ENCODE results near the gene MARK2.
"Not testable (repeated sequence)": the region's sequence is repeated elsewhere in the genome, so short reads cannot be mapped to it uniquely, and the experiment has no call there.

The MARK2 gene

GRCh38 chr11:63838678-63839507 is at the start of gene MARK2:
MARK2 (plus strand) TSS chr11:63839110; CDS start chr11:63839507, 397 bp downstream.
- peak; percentile 98 for DNase-seq (ENCODE audit: low spot score)

GRCh38 chr11:63791495-63792167 is 47.3 kb upstream of the MARK2 start:
- DNase-seq (ENCODE audit: low spot score), result no peak

DNA sequence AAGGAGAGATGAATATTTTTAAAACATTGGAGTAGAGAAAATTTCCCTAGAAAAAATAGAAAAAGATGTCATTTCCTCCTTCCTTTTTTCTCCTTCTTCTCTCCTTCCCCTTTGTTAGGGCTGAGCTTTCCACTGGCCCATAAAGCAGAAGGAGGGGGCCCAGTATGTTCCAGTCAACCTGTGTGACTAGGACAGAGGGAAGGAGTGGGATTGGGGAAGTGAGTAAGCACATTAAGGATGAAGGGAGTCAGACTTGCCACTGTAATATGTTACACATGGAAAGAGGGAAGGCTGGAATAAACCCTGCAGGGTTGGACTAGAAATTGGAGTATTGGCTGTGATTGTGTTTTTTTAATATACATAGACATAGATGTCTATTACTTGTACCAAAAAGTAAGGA is 45.7 kb upstream of the MARK2 start:
- no peak for DNase-seq (ENCODE audit: low spot score)

DNA sequence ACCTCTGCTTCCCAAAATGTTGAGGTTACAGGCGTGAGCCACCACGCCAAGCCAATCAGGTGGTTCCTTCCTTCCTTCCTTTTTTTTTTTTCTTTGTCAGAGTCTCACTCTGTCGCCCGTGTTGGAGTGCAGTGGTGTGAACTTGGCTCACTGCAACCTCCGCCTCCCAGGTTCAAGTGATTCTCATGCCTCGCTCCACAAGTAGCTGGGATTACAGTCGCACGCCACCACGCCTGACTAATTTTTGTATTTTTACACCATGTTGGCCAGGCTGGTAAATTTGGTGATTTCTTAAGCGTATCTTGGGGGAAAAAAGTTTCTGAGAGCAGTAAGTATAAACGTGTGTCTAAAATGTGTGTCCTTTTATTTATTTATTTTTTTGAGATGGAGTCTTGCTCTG is 43.8 kb upstream of the MARK2 start:
- no peak for DNase-seq (ENCODE audit: low spot score)

DNA sequence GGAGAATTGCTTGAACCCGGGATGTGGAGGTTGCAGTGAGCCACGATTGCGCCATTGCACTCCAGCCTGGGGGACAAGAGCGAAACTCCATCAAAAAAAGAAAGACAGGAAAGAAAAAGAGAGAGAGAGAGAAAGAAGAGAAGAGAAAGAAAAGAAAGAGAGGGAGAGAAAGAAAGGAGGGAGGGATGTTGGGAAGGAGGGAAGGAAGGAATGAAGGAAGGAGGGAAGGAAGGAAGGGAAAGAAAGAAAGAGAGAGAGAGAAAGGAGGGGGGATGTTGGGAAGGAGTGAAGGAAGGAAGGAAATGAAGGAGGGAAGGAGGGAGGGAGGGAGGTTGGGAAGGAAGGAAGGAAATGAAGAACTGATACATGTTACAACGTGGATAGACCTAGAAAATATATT is 38.0 kb upstream of the MARK2 start:
- DNase-seq (ENCODE audit: low spot score), result no peak

DNA sequence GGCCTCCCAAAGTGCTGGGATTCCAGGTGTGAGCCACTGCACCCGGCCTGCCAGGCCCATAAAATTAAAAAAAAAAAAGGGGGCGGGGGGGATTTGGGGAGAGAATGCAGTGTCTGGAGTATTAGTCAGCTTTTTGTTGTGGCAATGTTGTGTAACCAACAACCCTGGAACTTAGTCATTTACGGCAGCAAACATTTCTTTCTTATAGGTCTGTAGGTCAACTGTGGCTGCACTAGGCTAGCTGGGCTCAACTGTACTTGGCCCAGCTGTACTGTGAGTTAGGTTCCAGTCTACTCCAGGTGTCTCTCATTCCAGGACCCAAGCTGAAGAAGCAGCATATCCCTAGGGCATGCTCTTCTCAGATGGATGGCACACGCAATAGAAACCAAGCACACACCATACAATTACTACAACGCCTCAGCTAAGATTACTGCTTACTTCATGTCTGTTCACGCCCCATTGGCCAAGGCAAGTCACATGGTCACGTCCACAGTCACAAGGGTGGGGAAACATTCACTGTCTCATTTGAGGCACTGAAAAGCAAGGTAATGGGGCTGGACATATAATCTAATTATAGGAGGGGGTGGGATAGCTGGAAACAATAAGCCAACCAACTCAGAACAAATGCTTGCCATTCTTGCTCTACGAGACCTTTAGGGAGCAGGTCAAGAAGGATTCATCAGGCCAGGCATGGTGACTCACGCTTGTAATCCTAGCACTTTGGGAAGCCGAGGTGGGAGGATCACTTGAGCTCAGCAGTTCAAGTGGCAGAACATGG is 36.1 kb upstream of the MARK2 start:
- DNase-seq (ENCODE audit: low spot score), result no peak

DNA sequence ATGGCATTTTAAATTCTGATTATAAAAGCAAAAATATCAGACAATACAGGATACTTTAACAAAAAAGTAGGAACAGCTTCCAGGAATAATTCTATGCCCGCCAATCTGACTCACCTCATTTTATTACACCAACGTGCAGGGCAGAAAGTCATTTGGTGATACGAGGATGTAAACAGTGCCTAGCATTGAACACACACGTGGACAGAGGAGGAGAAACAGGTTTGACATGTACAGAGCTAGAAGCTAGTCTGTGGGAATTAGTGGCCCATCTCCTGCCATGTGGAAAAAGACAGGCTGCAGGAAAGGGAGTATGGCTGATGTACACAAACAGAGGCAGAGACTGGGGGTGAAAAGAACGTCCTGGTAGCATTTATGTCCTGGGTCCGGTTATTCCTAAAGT is 34.7 kb upstream of the MARK2 start:
- DNase-seq (ENCODE audit: low spot score), result no peak

DNA sequence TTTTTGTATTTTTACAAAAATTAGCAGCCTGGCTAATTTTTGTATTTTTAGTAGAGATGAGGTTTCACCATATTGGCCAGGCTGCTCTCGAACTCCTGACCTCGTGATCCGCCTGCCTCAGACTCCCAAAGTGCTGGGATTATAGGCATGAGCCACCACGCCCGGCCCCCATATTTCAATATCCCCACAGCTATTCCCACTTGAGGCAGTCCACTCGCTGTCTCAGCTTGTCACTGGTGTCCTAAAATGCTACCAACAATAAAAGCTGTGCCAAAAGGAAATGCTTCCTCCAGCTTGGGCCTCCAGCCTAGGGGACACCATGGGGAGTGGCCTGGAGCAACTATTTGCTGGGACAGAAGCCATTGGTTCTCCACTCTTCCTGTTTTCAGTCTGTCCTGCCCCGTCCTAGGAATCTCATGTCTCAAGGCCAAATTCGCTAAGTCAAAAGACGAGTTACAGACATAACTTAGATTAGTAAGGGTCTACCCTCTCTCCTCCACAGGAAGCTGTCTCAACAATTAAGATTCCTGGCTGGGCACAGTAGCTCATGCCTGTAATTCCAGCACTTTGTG is 33.0 kb upstream of the MARK2 start:
- DNase-seq (ENCODE audit: low spot score), result no peak

GRCh38 chr11:63810383-63810782 is 28.5 kb upstream of the MARK2 start:
- DNase-seq (ENCODE audit: low spot score), result not testable (repeated sequence)

DNA sequence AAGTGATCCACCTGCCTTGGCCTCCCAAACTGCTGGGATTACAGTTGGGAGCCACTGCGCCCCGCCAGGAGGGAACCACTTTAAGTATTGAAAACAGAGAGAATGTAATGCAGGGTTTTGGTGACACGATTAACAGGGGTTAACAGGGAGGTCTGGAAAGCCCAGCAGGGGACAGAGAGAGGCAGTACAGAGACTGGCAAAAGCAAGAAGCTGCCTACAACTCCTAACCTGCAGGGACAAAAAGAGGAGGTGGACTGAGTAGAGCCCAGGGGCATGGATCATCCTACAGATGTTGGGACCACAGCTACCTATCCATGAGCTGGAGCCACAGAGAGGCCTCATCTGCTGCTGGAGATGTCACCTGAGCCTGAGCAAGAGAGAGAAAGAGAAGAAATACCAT is 27.4 kb upstream of the MARK2 start:
- no peak for DNase-seq (ENCODE audit: low spot score)

- DNase-seq (ENCODE audit: low spot score), result peak; percentile 79
Observed at GRCh38 chr11:63813035-63813562, 25.8 kb upstream of the MARK2 start, which contains the start of gene SPINDOC. SPINDOC (plus strand) TSS chr11:63813456; CDS start chr11:63813687, 231 bp downstream.

DNA sequence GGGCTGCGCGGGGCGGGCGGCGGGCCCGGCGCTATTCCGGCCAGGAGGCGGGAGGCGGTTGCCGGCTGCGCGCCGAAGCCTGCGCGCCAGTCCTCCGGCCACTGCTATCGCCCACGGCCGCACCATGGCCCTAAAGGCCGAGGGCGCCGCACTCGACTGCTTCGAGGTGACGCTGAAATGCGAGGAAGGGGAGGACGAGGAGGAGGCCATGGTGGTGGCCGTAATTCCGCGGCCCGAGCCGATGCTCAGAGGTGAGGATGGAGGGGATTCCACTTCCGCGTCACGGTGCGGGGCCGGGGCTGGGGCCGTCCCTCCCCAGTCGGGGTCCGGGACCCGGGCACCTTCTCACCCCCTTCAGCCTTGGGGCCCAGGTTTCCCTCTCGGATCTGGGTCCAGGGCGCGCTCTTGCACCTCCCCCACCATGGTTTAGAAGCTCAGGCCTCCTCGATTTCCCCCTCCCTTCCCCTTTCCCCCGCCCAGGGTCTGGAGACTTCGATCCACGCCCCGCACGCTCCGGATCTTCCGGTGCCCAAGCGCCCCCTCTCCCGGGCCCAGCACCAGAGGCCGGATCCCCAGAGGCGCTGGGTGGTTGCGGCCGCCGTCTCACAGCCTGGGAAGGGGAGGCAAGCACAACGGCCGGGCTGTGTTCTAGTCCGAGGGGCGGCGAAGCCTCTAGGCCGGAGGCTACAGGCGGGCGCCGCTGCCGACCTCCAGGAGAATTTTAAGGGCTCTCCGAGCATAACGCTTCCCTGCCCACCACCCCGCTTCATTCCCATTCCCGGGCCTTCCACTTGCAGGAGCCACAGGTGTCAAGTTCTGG is 25.1 kb upstream of the MARK2 start:
- DNase-seq (ENCODE audit: low spot score), result peak; percentile 51

DNA sequence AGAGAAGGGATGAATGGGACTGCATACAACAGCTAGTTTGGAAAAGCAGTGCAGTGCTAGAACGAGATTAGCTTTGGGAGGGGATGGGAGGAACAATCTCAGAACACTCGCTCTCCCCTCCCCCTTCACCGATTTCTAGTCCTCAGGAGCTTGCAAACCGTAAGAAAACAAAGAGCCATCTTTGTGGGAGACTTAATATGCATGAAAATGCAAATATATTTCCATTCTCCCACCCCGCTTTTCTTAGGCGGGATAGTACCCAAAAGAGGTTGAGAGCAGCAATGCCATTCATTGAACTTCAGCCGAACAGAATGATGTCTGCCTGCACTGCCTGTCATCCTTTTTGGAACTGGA is 24.6 kb upstream of the MARK2 start:
- no peak for DNase-seq (ENCODE audit: low spot score)

- no peak for DNase-seq (ENCODE audit: low spot score)
Observed at GRCh38 chr11:63816166-63816565, 22.7 kb upstream of the MARK2 start.

DNA sequence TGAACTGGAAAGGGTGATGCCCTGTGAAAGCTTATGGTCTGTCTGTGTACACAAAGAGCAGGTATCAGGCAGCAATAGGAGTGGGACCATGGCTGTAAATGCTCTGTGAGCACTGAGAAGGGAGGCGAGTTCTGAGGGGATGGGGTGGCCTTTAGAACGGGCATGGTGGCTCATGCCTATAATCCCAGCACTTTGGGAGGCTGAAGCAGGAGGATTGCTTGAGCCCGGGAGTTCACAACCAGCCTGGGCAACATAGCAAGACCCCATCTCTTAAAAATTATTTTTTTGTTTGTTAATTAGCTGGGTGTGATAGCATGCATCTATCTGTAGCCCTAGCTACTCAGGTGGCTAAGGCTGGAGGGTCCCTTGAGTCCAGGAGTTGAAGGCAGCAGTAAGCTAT is 22.2 kb upstream of the MARK2 start:
- no peak for DNase-seq (ENCODE audit: low spot score)

DNA sequence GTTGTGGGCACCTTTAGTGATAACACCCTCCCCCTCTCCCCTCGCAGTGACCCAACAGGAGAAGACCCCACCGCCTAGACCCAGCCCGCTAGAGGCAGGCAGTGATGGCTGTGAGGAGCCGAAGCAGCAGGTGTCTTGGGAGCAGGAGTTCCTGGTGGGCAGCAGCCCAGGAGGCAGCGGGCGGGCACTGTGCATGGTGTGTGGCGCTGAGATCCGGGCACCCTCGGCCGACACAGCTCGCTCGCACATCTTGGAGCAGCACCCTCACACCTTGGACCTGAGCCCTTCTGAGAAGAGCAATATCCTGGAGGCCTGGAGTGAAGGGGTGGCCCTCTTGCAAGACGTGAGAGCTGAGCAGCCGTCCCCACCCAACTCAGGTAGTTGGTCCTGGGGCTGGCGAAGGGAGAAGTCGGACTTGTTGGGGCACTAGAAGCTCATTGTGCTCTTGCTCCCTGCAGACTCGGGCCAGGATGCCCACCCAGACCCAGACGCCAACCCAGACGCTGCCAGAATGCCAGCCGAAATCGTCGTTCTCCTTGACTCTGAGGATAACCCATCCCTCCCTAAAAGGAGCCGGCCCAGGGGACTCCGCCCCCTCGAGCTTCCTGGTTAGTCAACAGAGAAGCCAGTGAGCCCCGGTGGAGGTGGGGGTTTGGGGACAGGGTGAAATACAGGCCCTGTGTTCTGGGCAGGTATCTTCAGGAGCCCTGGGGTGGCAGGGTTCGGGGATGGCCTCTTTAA is 21.0 kb upstream of the MARK2 start:
- DNase-seq (ENCODE audit: low spot score), result no peak

DNA sequence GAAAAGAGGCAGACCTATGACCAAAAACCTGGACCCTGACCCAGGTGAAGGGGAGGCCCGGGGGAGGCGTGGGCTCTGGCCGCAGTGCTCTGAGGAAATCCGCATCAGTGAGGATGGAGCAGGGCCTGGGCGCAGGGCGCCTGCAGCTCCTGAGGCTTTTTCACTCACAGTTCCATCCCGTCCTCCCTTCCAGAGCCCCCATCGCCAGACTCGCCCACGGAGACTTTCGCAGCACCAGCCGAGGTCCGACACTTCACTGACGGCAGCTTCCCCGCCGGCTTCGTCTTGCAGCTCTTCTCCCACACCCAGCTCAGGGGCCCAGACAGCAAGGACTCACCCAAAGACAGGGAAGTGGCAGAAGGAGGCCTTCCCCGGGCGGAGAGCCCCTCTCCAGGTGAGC is 20.3 kb upstream of the MARK2 start:
- no peak for DNase-seq (ENCODE audit: low spot score)

- DNase-seq (ENCODE audit: low spot score), result no peak
Observed at GRCh38 chr11:63821411-63821810, 17.5 kb upstream of the MARK2 start.

DNA sequence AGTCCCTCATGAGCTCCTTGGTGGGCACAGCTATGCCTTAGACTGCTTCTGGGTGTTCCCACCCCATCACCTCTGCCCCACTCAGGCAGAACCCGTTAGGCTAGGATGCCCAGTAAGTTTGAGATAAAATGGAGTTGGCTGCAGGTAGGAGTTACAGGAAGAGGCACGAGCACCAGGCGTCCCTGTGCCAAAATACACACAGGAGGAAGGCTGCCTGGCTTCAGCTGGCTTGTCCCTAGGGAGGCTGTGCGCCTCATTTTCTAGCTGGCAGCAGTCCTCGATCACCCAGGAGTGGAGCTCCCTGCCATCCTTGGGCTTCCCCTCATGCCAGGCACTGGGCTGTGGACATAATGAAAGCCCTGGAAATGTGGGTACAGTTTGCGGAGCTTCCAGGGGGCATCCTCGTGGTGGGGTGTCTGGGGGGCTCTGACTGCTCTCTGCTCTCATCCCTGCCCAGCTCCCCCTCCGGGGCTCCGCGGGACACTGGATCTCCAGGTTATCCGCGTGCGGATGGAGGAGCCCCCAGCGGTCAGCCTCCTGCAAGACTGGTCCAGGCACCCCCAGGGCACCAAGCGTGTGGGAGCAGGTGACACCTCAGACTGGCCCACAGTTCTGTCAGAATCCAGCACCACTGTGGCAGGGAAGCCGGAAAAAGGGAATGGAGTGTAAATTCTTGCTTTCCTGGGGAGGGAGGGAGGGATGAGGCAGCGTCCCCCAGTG is 12.3 kb upstream of the MARK2 start:
- no peak for DNase-seq (ENCODE audit: low spot score)

All from globus pallidus (tissue), 1 donor.